ENCODE measurements around the gene MAMSTR. TPM values are rescaled to one million over a fixed set of nuclear protein-coding genes. Genes with fewer than 3 reads are reported as not detected.

Gene MAMSTR
- total and polyA plus RNA-seq, 9 of the 15 experiments (the other 6 are each of a cell fraction or from before 2014, with no cell fraction given), result 0.08 to 1.00 (median 0.40) TPM; not detected in 1

DNA sequence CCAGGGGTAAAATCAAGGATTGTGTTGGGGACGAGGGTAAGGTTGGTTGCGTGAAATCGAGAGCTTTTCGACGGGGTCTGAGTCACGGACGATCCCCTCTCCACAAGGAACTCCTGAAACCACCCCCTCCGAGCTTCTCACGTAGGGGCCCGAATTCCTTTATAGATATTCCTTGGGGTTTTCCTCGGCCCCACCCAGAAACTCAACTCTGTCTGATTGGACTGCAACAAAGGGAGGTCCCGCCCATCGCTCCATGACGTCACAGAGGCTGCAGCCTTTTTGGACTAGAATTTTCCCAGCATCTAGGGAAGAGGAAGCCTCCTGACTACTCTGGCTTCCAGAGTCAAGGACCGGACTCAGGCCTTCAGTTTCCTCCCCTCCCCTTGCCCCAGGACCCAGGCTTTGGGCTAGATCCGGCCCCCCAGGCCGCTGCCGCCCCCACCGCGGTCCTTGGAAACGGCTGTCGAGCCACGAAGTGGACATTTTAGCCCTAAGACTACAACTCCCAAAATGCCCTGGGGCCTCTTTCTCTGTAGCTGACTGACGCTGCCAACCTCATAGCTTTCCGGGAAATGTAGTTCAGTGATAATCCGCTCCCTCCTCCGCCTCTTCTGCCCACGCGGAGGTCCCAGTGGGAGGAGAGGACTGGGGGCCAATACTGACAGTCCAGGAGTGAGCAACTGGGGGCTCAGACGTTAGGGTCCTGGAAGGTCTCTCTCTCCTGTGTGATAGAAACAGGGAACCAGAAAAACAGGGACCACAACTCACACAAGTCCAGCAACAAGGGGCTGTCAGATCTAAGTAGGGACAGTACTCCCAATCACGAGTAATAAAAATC lies 27.4 kb upstream of the MAMSTR start, which contains the start of gene IZUMO1 (continued):
- TF ChIP-seq, protein P1, sequence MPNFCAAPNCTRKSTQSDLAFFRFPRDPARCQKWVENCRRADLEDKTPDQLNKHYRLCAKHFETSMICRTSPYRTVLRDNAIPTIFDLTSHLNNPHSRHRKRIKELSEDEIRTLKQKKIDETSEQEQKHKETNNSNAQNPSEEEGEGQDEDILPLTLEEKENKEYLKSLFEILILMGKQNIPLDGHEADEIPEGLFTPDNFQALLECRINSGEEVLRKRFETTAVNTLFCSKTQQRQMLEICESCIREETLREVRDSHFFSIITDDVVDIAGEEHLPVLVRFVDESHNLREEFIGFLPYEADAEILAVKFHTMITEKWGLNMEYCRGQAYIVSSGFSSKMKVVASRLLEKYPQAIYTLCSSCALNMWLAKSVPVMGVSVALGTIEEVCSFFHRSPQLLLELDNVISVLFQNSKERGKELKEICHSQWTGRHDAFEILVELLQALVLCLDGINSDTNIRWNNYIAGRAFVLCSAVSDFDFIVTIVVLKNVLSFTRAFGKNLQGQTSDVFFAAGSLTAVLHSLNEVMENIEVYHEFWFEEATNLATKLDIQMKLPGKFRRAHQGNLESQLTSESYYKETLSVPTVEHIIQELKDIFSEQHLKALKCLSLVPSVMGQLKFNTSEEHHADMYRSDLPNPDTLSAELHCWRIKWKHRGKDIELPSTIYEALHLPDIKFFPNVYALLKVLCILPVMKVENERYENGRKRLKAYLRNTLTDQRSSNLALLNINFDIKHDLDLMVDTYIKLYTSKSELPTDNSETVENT (CRISPR knock-in tag; IDR thresholded peaks at IDR 0.05), result no peak
- TF ChIP-seq ZNF324 (CRISPR knock-in tag; IDR thresholded peaks at IDR 0.05) (no peak), RFX1 (IDR thresholded peaks at IDR 0.05) (no peak; the same call in 1 of the 2 replicates), SRSF7 (optimal IDR thresholded peaks at IDR 0.05; ENCODE audit: low read depth, low read length) (no peak), NCOA6 (IDR thresholded peaks at IDR 0.05) (no peak), ARNT (IDR thresholded peaks at IDR 0.05) (no peak), CCNT2 (IDR thresholded peaks at IDR 0.05; ENCODE audit: borderline replicate concordance, extremely low read depth, insufficient read length, low read depth, low read length) (no peak), DMBX1 (CRISPR knock-in tag; IDR thresholded peaks at IDR 0.05; ENCODE audit: borderline replicate concordance) (no peak), ZNF253 (CRISPR knock-in tag; conservative IDR thresholded peaks at IDR 0.05) (no peak), GATA2 (CRISPR knock-in tag; IDR thresholded peaks at IDR 0.05) (no peak), JUND (IDR thresholded peaks at IDR 0.05; ENCODE audit: borderline replicate concordance, low read depth, low read length) (no peak; the same call in 1 of the 2 replicates), JUND (tag; IDR thresholded peaks at IDR 0.05; ENCODE audit: borderline replicate concordance, low read depth, low read length) (peak; percentile 41; the same call in 1 of the 3 replicates), RHOXF2B (CRISPR knock-in tag; conservative IDR thresholded peaks at IDR 0.05) (no peak), BACH1 (tag; IDR thresholded peaks at IDR 0.05) (peak; percentile 61; the same call in 1 of the 2 replicates), MAZ (CRISPR knock-in tag; conservative IDR thresholded peaks at IDR 0.05 in 1 of 2, IDR thresholded peaks at IDR 0.05 in 1 of 2) (peak in 1 of 2 experiments; percentile 39; a peak in 2 of 4 replicates), MCM3 (IDR thresholded peaks at IDR 0.05) (no peak), SMAD3 (CRISPR knock-in tag; conservative IDR thresholded peaks at IDR 0.05) (no peak)
- TF ChIP-seq, protein P2, sequence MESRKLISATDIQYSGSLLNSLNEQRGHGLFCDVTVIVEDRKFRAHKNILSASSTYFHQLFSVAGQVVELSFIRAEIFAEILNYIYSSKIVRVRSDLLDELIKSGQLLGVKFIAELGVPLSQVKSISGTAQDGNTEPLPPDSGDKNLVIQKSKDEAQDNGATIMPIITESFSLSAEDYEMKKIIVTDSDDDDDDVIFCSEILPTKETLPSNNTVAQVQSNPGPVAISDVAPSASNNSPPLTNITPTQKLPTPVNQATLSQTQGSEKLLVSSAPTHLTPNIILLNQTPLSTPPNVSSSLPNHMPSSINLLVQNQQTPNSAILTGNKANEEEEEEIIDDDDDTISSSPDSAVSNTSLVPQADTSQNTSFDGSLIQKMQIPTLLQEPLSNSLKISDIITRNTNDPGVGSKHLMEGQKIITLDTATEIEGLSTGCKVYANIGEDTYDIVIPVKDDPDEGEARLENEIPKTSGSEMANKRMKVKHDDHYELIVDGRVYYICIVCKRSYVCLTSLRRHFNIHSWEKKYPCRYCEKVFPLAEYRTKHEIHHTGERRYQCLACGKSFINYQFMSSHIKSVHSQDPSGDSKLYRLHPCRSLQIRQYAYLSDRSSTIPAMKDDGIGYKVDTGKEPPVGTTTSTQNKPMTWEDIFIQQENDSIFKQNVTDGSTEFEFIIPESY (CRISPR knock-in tag; IDR thresholded peaks at IDR 0.05), result no peak
- TF ChIP-seq, protein P3, sequence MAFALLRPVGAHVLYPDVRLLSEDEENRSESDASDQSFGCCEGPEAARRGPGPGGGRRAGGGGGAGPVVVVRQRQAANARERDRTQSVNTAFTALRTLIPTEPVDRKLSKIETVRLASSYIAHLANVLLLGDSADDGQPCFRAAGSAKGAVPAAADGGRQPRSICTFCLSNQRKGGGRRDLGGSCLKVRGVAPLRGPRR (CRISPR knock-in tag; IDR thresholded peaks at IDR 0.05), result no peak
- TF ChIP-seq, protein P4, sequence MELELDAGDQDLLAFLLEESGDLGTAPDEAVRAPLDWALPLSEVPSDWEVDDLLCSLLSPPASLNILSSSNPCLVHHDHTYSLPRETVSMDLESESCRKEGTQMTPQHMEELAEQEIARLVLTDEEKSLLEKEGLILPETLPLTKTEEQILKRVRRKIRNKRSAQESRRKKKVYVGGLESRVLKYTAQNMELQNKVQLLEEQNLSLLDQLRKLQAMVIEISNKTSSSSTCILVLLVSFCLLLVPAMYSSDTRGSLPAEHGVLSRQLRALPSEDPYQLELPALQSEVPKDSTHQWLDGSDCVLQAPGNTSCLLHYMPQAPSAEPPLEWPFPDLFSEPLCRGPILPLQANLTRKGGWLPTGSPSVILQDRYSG (tag; conservative IDR thresholded peaks at IDR 0.05; ENCODE audit: low read depth), result 0 out of 2 replicates have a peak, but pooled peaks have one; percentile 47
- TF ChIP-seq, protein P5, sequence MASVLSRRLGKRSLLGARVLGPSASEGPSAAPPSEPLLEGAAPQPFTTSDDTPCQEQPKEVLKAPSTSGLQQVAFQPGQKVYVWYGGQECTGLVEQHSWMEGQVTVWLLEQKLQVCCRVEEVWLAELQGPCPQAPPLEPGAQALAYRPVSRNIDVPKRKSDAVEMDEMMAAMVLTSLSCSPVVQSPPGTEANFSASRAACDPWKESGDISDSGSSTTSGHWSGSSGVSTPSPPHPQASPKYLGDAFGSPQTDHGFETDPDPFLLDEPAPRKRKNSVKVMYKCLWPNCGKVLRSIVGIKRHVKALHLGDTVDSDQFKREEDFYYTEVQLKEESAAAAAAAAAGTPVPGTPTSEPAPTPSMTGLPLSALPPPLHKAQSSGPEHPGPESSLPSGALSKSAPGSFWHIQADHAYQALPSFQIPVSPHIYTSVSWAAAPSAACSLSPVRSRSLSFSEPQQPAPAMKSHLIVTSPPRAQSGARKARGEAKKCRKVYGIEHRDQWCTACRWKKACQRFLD (CRISPR knock-in tag; IDR thresholded peaks at IDR 0.05), result peak; percentile 93

Measured in K562 (cell line).